ENCODE data around the gene VSIG1. TPM values are rescaled to one million over a fixed set of nuclear protein-coding genes. Genes with fewer than 3 reads are reported as not detected.

VSIG1 gene
- total and polyA plus RNA-seq, 2 experiments from 2014 or later: 1.2 to 1.7 TPM

- H3F3A ChIP-seq (replicated peaks; ENCODE audit: low read depth): no peaks in the 10 kb centered on the region
- Mint-ChIP-seq H3K27me3 (ENCODE audit: insufficient read depth, low read depth, poor library complexity) (peaks cover 2% of the 10 kb centered on the region), H3K27ac (no peak overlapping the region), H3K9me3 (peaks cover 29% of the 10 kb centered on the region; the same call in 2 of the 3 replicates), H3K4me1 (peaks cover 7% of the 10 kb centered on the region), H3K4me3 (no peak overlapping the region), H3K36me3 (ENCODE audit: low read depth) (peaks cover 23% of the 10 kb centered on the region; the same call in 2 of the 3 replicates)
- DNase-seq (ENCODE audit: low spot score) (peak; percentile 68), ATAC-seq (peak; percentile 83)
- no peak overlapping the region for H3K4me3 ChIP-seq
- H3K4me1 ChIP-seq (ENCODE audit: insufficient read depth): no peaks in the 10 kb centered on the region
- no peaks in the 10 kb centered on the region for H3K79me2 ChIP-seq (replicated peaks; ENCODE audit: insufficient read depth)
- no peaks in the 10 kb centered on the region for H4K20me1 ChIP-seq (replicated peaks; ENCODE audit: insufficient read depth)
- H3K9me2 ChIP-seq (ENCODE audit: insufficient read depth): no peaks in the 10 kb centered on the region
- peaks cover 2% of the 10 kb centered on the region; the same call in 1 of the 2 replicates for H3K36me3 ChIP-seq (ENCODE audit: insufficient read depth)
- TF ChIP-seq, protein P1, sequence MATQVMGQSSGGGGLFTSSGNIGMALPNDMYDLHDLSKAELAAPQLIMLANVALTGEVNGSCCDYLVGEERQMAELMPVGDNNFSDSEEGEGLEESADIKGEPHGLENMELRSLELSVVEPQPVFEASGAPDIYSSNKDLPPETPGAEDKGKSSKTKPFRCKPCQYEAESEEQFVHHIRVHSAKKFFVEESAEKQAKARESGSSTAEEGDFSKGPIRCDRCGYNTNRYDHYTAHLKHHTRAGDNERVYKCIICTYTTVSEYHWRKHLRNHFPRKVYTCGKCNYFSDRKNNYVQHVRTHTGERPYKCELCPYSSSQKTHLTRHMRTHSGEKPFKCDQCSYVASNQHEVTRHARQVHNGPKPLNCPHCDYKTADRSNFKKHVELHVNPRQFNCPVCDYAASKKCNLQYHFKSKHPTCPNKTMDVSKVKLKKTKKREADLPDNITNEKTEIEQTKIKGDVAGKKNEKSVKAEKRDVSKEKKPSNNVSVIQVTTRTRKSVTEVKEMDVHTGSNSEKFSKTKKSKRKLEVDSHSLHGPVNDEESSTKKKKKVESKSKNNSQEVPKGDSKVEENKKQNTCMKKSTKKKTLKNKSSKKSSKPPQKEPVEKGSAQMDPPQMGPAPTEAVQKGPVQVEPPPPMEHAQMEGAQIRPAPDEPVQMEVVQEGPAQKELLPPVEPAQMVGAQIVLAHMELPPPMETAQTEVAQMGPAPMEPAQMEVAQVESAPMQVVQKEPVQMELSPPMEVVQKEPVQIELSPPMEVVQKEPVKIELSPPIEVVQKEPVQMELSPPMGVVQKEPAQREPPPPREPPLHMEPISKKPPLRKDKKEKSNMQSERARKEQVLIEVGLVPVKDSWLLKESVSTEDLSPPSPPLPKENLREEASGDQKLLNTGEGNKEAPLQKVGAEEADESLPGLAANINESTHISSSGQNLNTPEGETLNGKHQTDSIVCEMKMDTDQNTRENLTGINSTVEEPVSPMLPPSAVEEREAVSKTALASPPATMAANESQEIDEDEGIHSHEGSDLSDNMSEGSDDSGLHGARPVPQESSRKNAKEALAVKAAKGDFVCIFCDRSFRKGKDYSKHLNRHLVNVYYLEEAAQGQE (IDR thresholded peaks at IDR 0.05; ENCODE audit: unreplicated experiment): no peak
- TF ChIP-seq JUNB (IDR thresholded peaks at IDR 0.05; ENCODE audit: unreplicated experiment) (no peak), ZNF331 (CRISPR knock-in tag; IDR thresholded peaks at IDR 0.05; ENCODE audit: low read depth) (no peak), CREB1 (CRISPR knock-in tag; IDR thresholded peaks at IDR 0.05; ENCODE audit: low read depth) (no peak), NANOG (IDR thresholded peaks at IDR 0.05; ENCODE audit: borderline replicate concordance) (no peak)
- TF ChIP-seq, protein P2, sequence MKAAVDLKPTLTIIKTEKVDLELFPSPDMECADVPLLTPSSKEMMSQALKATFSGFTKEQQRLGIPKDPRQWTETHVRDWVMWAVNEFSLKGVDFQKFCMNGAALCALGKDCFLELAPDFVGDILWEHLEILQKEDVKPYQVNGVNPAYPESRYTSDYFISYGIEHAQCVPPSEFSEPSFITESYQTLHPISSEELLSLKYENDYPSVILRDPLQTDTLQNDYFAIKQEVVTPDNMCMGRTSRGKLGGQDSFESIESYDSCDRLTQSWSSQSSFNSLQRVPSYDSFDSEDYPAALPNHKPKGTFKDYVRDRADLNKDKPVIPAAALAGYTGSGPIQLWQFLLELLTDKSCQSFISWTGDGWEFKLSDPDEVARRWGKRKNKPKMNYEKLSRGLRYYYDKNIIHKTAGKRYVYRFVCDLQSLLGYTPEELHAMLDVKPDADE (IDR thresholded peaks at IDR 0.05): no peak
- TF ChIP-seq, protein P3, sequence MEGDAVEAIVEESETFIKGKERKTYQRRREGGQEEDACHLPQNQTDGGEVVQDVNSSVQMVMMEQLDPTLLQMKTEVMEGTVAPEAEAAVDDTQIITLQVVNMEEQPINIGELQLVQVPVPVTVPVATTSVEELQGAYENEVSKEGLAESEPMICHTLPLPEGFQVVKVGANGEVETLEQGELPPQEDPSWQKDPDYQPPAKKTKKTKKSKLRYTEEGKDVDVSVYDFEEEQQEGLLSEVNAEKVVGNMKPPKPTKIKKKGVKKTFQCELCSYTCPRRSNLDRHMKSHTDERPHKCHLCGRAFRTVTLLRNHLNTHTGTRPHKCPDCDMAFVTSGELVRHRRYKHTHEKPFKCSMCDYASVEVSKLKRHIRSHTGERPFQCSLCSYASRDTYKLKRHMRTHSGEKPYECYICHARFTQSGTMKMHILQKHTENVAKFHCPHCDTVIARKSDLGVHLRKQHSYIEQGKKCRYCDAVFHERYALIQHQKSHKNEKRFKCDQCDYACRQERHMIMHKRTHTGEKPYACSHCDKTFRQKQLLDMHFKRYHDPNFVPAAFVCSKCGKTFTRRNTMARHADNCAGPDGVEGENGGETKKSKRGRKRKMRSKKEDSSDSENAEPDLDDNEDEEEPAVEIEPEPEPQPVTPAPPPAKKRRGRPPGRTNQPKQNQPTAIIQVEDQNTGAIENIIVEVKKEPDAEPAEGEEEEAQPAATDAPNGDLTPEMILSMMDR (conservative IDR thresholded peaks at IDR 0.05; ENCODE audit: low read depth in 2 of 2): peak; percentile 52 to 63
- H3K27me3 ChIP-seq (ENCODE audit: insufficient read depth): no peaks in the 10 kb centered on the region
- H3K4me2 ChIP-seq: no peak overlapping the region
- H3K27ac ChIP-seq (ENCODE audit: low read depth): no peak overlapping the region
- no peak overlapping the region for H2AFZ ChIP-seq
Measured at GRCh38 chrX:108001218-108001814, 43.5 kb upstream of the VSIG1 start.
